Calu3 (cell line): Measurements from ENCODE around the gene RPS19BP1. TPM values are rescaled to one million over a fixed set of nuclear protein-coding genes. Genes with fewer than 3 reads are reported as not detected.

Source experiments
- BruUV-seq: library from RNA; stranded (reverse); fragments of 400-500 nt; replicated peaks from 2 replicates; lab custom pipeline; 2021; lab: Mats Ljungman, UMichigan
- CTCF ChIA-PET: fragments of 300-600 bp; sonication (Branson Sonifier 250); formaldehyde crosslinking; loops from one replicate; lab custom pipeline; 2022; ENCODE audit warnings: antibody characterized with exemption; lab: Charles Lee
- DNase-seq: peaks from one replicate; pipeline ENCODE4 v3.0.0; 2022
- H3K27ac Mint-ChIP-seq: one replicate; pipeline ENCODE4 v1.8.0; 2022; ENCODE audit warnings: mixed read lengths; ENCODE audit not compliant: unreplicated experiment
- H3K27me3 Mint-ChIP-seq: one replicate; pipeline ENCODE4 v1.8.0; 2022; ENCODE audit warnings: mixed read lengths; ENCODE audit not compliant: unreplicated experiment
- H3K36me3 Mint-ChIP-seq: one replicate; pipeline ENCODE4 v1.8.0; 2022; ENCODE audit warnings: mild to moderate bottlenecking, moderate library complexity, mixed read lengths; ENCODE audit not compliant: insufficient read depth, unreplicated experiment
- H3K4me1 Mint-ChIP-seq: one replicate; pipeline ENCODE4 v1.8.0; 2022; ENCODE audit warnings: mild to moderate bottlenecking, low read depth, mixed read lengths; ENCODE audit not compliant: unreplicated experiment
- H3K4me3 Mint-ChIP-seq: one replicate; pipeline ENCODE4 v1.8.0; 2022; ENCODE audit warnings: mild to moderate bottlenecking, low read depth, moderate library complexity, mixed read lengths; ENCODE audit not compliant: unreplicated experiment
- H3K9me3 Mint-ChIP-seq: one replicate; pipeline ENCODE4 v1.8.0; 2022; ENCODE audit warnings: low read depth, mixed read lengths; ENCODE audit not compliant: unreplicated experiment
- intact Hi-C: fragments of 100-400 bp; cut with micrococcal nuclease; formaldehyde crosslinking; loops from one replicate; pipeline ENCODE4 v1.10.0; 2022; ENCODE audit not compliant: unreplicated experiment
- total RNA-seq: library from RNA; stranded (reverse); gene quantifications from 2 replicates; pipeline ENCODE4 v1.2.3, GENCODE V29; 2022
- TF ChIP-seq, protein P1 (sequence below): fragments of 200-600 bp; IDR thresholded peaks from one replicate; pipeline ENCODE4 v1.8.0; 2022; ENCODE audit warnings: antibody characterized with exemption; ENCODE audit not compliant: unreplicated experiment

RPS19BP1 gene
- total RNA-seq, 1 experiment from 2014 or later: 87.7 TPM

- H3K27me3 Mint-ChIP-seq: peaks cover 18% of the 10 kb centered on the region
- TF ChIP-seq, protein P1, sequence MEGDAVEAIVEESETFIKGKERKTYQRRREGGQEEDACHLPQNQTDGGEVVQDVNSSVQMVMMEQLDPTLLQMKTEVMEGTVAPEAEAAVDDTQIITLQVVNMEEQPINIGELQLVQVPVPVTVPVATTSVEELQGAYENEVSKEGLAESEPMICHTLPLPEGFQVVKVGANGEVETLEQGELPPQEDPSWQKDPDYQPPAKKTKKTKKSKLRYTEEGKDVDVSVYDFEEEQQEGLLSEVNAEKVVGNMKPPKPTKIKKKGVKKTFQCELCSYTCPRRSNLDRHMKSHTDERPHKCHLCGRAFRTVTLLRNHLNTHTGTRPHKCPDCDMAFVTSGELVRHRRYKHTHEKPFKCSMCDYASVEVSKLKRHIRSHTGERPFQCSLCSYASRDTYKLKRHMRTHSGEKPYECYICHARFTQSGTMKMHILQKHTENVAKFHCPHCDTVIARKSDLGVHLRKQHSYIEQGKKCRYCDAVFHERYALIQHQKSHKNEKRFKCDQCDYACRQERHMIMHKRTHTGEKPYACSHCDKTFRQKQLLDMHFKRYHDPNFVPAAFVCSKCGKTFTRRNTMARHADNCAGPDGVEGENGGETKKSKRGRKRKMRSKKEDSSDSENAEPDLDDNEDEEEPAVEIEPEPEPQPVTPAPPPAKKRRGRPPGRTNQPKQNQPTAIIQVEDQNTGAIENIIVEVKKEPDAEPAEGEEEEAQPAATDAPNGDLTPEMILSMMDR: no peak
- no peaks in the 10 kb centered on the region for H3K36me3 Mint-ChIP-seq
- no peak overlapping the region for H3K4me3 Mint-ChIP-seq
- intact Hi-C loops: no loop called here
- no peak for DNase-seq
- CTCF ChIA-PET: no interaction called here
- no peak overlapping the region for H3K27ac Mint-ChIP-seq
- peaks cover 7% of the 10 kb centered on the region for H3K9me3 Mint-ChIP-seq
- H3K4me1 Mint-ChIP-seq: peaks cover 9% of the 10 kb centered on the region
- no TSS peak for BruUV-seq
Measured at GRCh38 chr22:39569066-39569465, 36.5 kb upstream of the RPS19BP1 start.

GRCh38 chr22:39568278-39568981 lies 35.9 kb upstream of the RPS19BP1 start:
- intact Hi-C loops: no loop called here
- no TSS peak for BruUV-seq

GRCh38 chr22:39567135-39567946 lies 34.8 kb upstream of the RPS19BP1 start:
- intact Hi-C loops: no loop called here
- Mint-ChIP-seq H3K4me1 (peaks cover 9% of the 10 kb centered on the region), H3K9me3 (peaks cover 7% of the 10 kb centered on the region), H3K27ac (no peak overlapping the region), H3K27me3 (peaks cover 17% of the 10 kb centered on the region), H3K4me3 (no peak overlapping the region), H3K36me3 (no peaks in the 10 kb centered on the region)
- CTCF ChIA-PET: no interaction called here
- TF ChIP-seq, protein P1: no peak
- BruUV-seq: no TSS peak
- DNase-seq: no peak

More at GRCh38 chr22:39568278-39568981, 35.9 kb upstream of the RPS19BP1 start:
- Mint-ChIP-seq H3K27me3 (peaks cover 18% of the 10 kb centered on the region), H3K4me3 (no peak overlapping the region), H3K36me3 (no peaks in the 10 kb centered on the region), H3K27ac (no peak overlapping the region), H3K4me1 (peaks cover 9% of the 10 kb centered on the region), H3K9me3 (peaks cover 7% of the 10 kb centered on the region)
- CTCF ChIA-PET: no interaction called here
- DNase-seq: no peak
- TF ChIP-seq, protein P1: no peak

DNA sequence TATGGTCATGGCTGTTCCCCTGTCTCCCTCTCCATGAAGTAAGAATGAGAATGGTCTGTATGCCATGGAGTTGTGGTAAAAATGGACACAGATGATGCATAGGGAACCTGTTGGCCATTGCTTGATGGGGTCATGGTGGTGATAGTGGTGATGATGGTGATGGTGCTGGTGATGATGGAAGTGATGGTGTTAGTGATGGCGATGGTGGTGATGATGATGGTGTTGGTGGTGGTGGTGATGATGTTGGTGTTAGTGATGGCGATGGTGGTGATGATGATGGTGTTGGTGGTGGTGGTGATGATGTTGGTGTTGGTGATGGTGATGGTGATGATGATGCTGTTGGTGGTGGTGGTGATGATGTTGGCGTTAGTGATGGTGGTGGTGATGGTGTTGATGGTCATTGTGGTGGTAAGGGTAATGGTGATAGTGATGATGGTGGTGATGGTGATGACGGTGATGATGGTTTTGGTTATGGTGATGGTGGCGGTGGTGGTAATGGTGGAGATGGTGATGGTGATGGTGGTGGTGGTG lies 32.9 kb upstream of the RPS19BP1 start:
- CTCF ChIA-PET: no interaction called here
- Mint-ChIP-seq H3K4me3 (no peak overlapping the region), H3K9me3 (peaks cover 7% of the 10 kb centered on the region), H3K4me1 (peaks cover 11% of the 10 kb centered on the region), H3K27me3 (peaks cover 10% of the 10 kb centered on the region), H3K36me3 (no peaks in the 10 kb centered on the region), H3K27ac (no peak overlapping the region)
- TF ChIP-seq, protein P1: no peak
- intact Hi-C loops: no loop called here
- no TSS peak for BruUV-seq
- DNase-seq: no peak
